ENCODE measurements around the gene MLXIP. TPM values are rescaled to one million over a fixed set of nuclear protein-coding genes. Genes with fewer than 3 reads are reported as not detected.
"Not testable (repeated sequence)": the region's sequence is repeated elsewhere in the genome, so short reads cannot be mapped to it uniquely, and the experiment has no call there.

The MLXIP gene
- total and polyA plus RNA-seq, 2 of the 4 experiments (the other 2 are of a cell fraction) = 2.7 to 10.8 TPM

DNA sequence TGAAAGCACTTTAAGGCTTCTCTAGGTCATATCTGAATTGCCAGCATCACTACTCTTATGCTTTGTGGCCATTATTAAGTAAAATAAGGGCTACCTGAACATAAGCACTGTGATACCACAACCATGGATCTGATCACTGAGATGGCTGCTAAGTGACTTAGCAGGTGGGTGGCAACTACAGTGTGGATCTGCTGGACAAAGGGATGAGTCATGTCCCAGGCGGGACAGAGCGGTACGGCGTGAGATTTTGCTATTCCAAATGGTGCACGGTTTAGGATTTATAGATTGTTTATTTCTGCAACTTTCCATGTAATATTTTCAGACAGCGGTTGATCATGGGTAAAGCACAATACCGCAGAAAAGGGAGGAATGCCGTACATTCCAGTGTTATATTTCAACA lies 39.4 kb downstream of the MLXIP start:
- H3K4me2 ChIP-seq (ENCODE audit: low read depth, low read length) = no peak overlapping the region
- intact Hi-C loops (cut with micrococcal nuclease) = no loop called here
- TF ChIP-seq RAD21 (IDR thresholded peaks at IDR 0.05; ENCODE audit: low read length) (no peak), RFX5 (IDR thresholded peaks at IDR 0.05; ENCODE audit: low read depth, low read length) (no peak), MAZ (IDR thresholded peaks at IDR 0.05; ENCODE audit: borderline replicate concordance, low read depth, low read length) (no peak), FOS (IDR thresholded peaks at IDR 0.05; ENCODE audit: low read depth, low read length) (no peak), POLR2A (IDR thresholded peaks at IDR 0.05; ENCODE audit: low read depth, low read length) (no peak), RCOR1 (IDR thresholded peaks at IDR 0.05; ENCODE audit: insufficient replicate concordance, low read length) (no peak)
- TF ChIP-seq, protein P1, sequence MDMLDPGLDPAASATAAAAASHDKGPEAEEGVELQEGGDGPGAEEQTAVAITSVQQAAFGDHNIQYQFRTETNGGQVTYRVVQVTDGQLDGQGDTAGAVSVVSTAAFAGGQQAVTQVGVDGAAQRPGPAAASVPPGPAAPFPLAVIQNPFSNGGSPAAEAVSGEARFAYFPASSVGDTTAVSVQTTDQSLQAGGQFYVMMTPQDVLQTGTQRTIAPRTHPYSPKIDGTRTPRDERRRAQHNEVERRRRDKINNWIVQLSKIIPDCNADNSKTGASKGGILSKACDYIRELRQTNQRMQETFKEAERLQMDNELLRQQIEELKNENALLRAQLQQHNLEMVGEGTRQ (IDR thresholded peaks at IDR 0.05; ENCODE audit: low read depth, low read length) = no peak
- no CpG with 5 or more reads among the region's 8 CpGs for WGBS, 2 experiments (ENCODE audit: extremely low coverage in 2 of 2, insufficient read length in 1 of 2)
- peak overlapping the region in 1 of 2 experiments; percentile 37; a peak in 1 of 4 replicates for H4K8ac ChIP-seq (ENCODE audit: low read depth in 2 of 2, low read length in 2 of 2)
- H3K9me1 ChIP-seq (ENCODE audit: insufficient read depth, low read length) = peaks cover 14% of the 10 kb centered on the region
- H3K9ac ChIP-seq (ENCODE audit: low read depth, low read length) = no peak overlapping the region
- no peak overlapping the region for H2AK9ac ChIP-seq (replicated peaks; ENCODE audit: low read depth, low read length, poor library complexity)
- no peak overlapping the region for H3K27ac ChIP-seq (ENCODE audit: insufficient read depth, low read length)
- no peaks in the 10 kb centered on the region for H3K9me3 ChIP-seq (ENCODE audit: control insufficient read depth, insufficient read depth, low read length)
- H3K4me3 ChIP-seq (ENCODE audit: insufficient read depth, low read depth, low read length) = no peak overlapping the region
- BruUV-seq (replicated peaks) = no TSS peak
- in situ Hi-C loops (cut with MboI; ENCODE audit: low sequenced_read_pairs) = loop anchor here (5.0 kb wide), 1 partner anchor 61 kb away; no protein-coding TSS in a partner anchor
- H2BK20ac ChIP-seq (ENCODE audit: low read depth, low read length) = no peak overlapping the region
- H2BK15ac ChIP-seq (ENCODE audit: low read depth, low read length) = no peak overlapping the region
- no peak overlapping the region for H2BK120ac ChIP-seq (ENCODE audit: low read depth, low read length)
- dilution Hi-C loops (cut with HindIII; ENCODE audit: low sequenced_read_pairs, unreplicated experiment) = no loop called here
- H3K14ac ChIP-seq (replicated peaks; ENCODE audit: low read depth, low read length) = no peak overlapping the region
- no peak overlapping the region for H2BK5ac ChIP-seq (ENCODE audit: low read depth, low read length, poor library complexity, severe bottlenecking)
- H3K18ac ChIP-seq (ENCODE audit: low read depth, low read length) = no peak overlapping the region
- H3K79me1 ChIP-seq (ENCODE audit: low read depth in 1 of 2, low read length in 2 of 2) = peaks cover 24 to 48% of the 10 kb centered on the region in 2 experiments
- peaks cover 8% of the 10 kb centered on the region for H4K20me1 ChIP-seq (ENCODE audit: insufficient read depth, low read length)
- no peak overlapping the region for H4K5ac ChIP-seq (ENCODE audit: low read depth, low read length)
- ChIA-PET POLR2A (ENCODE audit: unreplicated experiment) (no interaction called here), CTCF (no interaction called here)
- peaks cover 5% of the 10 kb centered on the region; the same call in 1 of the 2 replicates for H3K36me3 ChIP-seq (ENCODE audit: control insufficient read depth, insufficient read depth, low read length)
- no peak overlapping the region for H3K23ac ChIP-seq (ENCODE audit: low read depth, low read length)
- ATAC-seq (ENCODE audit: low read depth) (no peak), DNase-seq (peak; percentile 24)
- no peaks in the 10 kb centered on the region for H3K27me3 ChIP-seq (ENCODE audit: control insufficient read depth, insufficient read depth, low read length)
- no peak overlapping the region for H2AFZ ChIP-seq (replicated peaks; ENCODE audit: low read length, poor library complexity)
- H3K4me1 ChIP-seq (ENCODE audit: control insufficient read depth, insufficient read depth, low read length) = peaks cover 2% of the 10 kb centered on the region; the same call in 1 of the 2 replicates
- no peak overlapping the region for H3K56ac ChIP-seq (ENCODE audit: extremely low read depth, insufficient read depth, low read length)
- no peak overlapping the region for H3K4ac ChIP-seq (ENCODE audit: low read depth, low read length)
- H2AK5ac ChIP-seq (ENCODE audit: low read depth, low read length) = no peak overlapping the region
- H4K91ac ChIP-seq (ENCODE audit: insufficient read depth, low read depth, low read length) = no peak overlapping the region

DNA sequence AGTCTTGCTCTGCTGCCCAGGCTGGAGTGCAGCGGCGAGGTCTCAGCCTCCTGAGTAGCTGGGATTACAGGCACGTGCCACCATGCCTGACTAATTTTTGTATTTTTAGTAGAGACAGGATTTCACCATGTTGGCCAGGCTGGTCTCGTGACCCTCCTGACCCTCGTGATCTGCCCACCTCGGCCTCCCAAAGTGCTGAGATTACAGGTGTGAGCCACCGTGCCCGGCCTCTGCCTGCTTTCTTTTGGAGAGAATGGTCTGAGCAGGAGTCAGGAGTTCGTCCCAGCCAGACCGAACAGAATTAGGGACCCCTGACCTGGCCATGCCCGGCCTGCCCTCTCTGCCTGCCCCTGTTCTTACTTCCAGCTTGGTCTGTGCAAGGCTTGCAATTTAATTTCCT lies 42.8 kb downstream of the MLXIP start:
- H3K4me2 ChIP-seq (ENCODE audit: low read depth, low read length); H2BK120ac ChIP-seq (ENCODE audit: low read depth, low read length); H2BK5ac ChIP-seq (ENCODE audit: low read depth, low read length, poor library complexity, severe bottlenecking); ATAC-seq (ENCODE audit: low read depth); H3K4me1 ChIP-seq (ENCODE audit: control insufficient read depth, insufficient read depth, low read length); H3K18ac ChIP-seq (ENCODE audit: low read depth, low read length); H3K36me3 ChIP-seq (ENCODE audit: control insufficient read depth, insufficient read depth, low read length); in situ Hi-C loops (cut with MboI; ENCODE audit: low sequenced_read_pairs); BruUV-seq (replicated peaks); H3K4me3 ChIP-seq (ENCODE audit: insufficient read depth, low read depth, low read length); dilution Hi-C loops (cut with HindIII; ENCODE audit: low sequenced_read_pairs, unreplicated experiment); H3K4ac ChIP-seq (ENCODE audit: low read depth, low read length); DNase-seq; H4K5ac ChIP-seq (ENCODE audit: low read depth, low read length); H3K9ac ChIP-seq (ENCODE audit: low read depth, low read length); H2AK5ac ChIP-seq (ENCODE audit: low read depth, low read length); H2BK20ac ChIP-seq (ENCODE audit: low read depth, low read length); POLR2A ChIA-PET (ENCODE audit: unreplicated experiment); H3K23ac ChIP-seq (ENCODE audit: low read depth, low read length); H3K9me3 ChIP-seq (ENCODE audit: control insufficient read depth, insufficient read depth, low read length); intact Hi-C loops (cut with micrococcal nuclease); H3K56ac ChIP-seq (ENCODE audit: extremely low read depth, insufficient read depth, low read length); H2AFZ ChIP-seq (replicated peaks; ENCODE audit: low read length, poor library complexity); H2AK9ac ChIP-seq (replicated peaks; ENCODE audit: low read depth, low read length, poor library complexity); H4K8ac ChIP-seq (ENCODE audit: low read depth in 2 of 2, low read length in 2 of 2); H3K27ac ChIP-seq (ENCODE audit: insufficient read depth, low read length); H3K27me3 ChIP-seq (ENCODE audit: control insufficient read depth, insufficient read depth, low read length); H2BK15ac ChIP-seq (ENCODE audit: low read depth, low read length); H4K91ac ChIP-seq (ENCODE audit: insufficient read depth, low read depth, low read length); H3K14ac ChIP-seq (replicated peaks; ENCODE audit: low read depth, low read length): not testable (repeated sequence)
- Histone ChIP-seq H3K9me1 (ENCODE audit: insufficient read depth, low read length) (peaks cover 14% of the 10 kb centered on the region), H4K20me1 (ENCODE audit: insufficient read depth, low read length) (peaks cover 29% of the 10 kb centered on the region), H3K79me1 (ENCODE audit: low read depth in 1 of 2, low read length in 2 of 2) (peaks cover 27 to 52% of the 10 kb centered on the region in 2 experiments)
- CTCF ChIA-PET = interaction anchor here (1.3 kb wide), 1 partner anchor 67 kb away, joined by 3 read pairs; no protein-coding TSS in a partner anchor
- WGBS, 2 experiments (ENCODE audit: extremely low coverage in 2 of 2, insufficient read length in 1 of 2) = 100% methylated on average over 2 of the region's 11 CpGs; no CpG with 5 or more reads in 1 of the 2 experiments

All from IMR-90 (cell line).